CD4-positive, alpha-beta T cell treated with Interleukin-6 for 4 hours (primary cell): Measurements from ENCODE around the gene KRTAP9-6.
"Not testable (repeated sequence)": the region's sequence is repeated elsewhere in the genome, so short reads cannot be mapped to it uniquely, and the experiment has no call there.

Source experiments
- DNase-seq: peaks from one replicate; pipeline ENCODE4 v3.0.0-alpha.2; 2020; ENCODE audit warnings: mixed read lengths

Gene KRTAP9-6

DNA sequence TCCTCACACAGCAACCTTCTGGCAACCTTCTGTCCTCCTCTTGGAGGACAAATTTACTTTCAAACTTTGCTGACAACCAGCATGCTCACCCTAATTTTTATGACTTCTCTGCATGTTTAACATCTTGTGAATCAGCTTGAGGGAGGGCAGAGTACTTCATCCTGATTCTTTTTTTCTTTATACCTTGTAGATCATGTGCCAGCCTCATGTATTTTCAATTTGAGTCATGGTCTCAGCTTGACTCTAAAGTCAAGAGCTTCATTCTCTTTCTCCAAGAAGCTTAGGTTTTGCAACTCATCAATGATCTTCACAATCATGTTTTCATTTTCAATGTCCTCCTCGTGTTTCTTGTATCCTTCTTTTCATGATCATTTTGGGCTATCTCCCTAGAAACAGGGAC lies 6.7 kb downstream of the KRTAP9-6 start:
- no peak for DNase-seq

- DNase-seq = not testable (repeated sequence)
Observed at GRCh38 chr17:41275648-41276190, 10.5 kb downstream of the KRTAP9-6 start, which contains the start of gene KRTAP9-7. TSS of gene KRTAP9-7 (plus strand) at chr17:41275698. CDS start at chr17:41275698, 0 bp downstream.

- DNase-seq = no peak
Observed at GRCh38 chr17:41278176-41278955, 13.2 kb downstream of the KRTAP9-6 start.

GRCh38 chr17:41284043-41284442 lies 18.9 kb downstream of the KRTAP9-6 start:
- no peak for DNase-seq

DNA sequence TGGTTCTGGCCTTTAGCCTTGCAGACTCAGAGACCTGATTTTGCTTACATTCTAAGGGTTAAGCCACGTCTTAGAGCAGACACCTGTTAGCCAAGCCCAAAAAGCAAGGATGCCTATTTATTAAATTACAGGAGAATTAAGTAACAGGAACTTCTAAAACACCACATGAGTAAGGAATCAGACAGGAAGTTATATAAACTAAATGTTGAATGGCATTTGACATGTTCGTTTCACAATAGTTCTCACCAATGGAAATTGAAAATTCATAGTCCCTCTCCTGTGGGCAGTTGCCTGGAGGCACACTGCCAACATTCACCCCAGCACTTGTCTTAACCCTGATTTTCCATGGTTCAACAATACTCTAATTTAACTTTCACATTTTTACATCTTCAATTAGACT lies 19.4 kb downstream of the KRTAP9-6 start:
- no peak for DNase-seq

DNA sequence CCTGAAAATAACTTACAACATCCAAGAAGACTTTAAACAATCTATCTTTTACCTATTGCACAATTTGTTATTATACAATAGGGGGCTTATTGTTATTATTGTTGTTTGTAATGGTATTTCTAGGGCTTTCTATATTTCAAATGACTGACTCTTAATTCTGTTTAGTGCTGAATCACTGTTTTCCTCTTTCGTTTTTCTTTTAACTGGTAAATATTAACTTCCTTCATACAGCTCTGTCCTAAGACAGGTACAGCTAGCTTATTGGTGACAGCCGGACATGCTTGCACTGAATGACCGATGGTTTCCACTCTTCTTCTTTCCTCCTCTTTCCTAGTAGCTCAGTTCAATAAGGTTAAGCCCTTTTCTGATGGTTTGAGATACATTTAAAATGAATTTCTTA lies 21.9 kb downstream of the KRTAP9-6 start:
- DNase-seq = no peak

GRCh38 chr17:41294016-41294415 lies 28.8 kb downstream of the KRTAP9-6 start:
- DNase-seq = no peak

DNA sequence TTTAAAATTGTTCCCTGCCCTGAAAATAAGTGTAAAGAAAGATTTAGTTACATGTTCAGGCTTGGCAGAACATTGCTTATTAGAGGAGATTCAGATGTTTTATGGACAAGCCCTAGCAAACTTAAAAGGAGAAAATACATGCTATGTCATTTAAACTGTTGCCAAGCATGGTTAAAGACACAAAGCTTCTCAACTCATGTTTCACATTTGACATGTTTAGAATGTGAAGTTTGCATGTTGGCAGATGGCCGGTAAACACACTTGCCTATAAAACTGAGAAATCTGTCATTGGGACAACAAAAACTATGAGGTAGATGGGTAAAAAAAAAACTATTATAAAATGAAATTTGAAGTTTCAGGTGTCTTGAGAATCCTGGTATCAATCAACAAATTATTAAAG lies 31.7 kb downstream of the KRTAP9-6 start:
- DNase-seq = no peak

DNA sequence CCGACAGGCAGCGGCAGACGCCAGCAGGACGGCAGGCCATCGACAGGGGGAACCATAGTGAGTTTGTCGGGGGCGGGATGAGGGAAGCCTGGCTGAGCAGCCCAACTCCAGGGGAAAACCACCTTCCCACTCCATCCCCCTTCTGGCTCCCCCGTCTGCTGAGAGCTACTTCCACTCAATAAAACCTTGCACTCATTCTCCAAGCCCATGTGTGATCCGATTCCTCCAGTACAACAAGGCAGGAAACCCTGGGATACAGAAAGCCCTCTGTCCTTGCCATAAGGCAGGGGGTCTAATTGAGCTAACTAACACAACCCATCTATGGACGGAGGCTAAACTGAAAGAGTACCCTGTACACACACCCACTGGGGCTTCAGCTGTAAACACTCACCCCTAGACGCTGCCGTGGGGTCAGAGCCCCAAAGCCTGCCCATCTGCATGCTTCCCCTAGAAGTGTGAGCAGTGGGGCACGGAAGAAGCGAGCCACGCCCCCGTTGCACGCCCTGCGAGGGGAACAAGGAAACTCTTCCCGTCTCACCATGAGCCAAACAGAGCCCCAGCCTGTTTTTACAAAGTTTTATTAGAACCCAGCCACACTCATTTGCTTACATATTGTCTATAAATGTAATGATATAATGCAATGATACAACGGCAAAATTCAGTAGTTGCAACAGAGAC lies 33.4 kb downstream of the KRTAP9-6 start:
- DNase-seq = no peak

- no peak for DNase-seq
Observed at GRCh38 chr17:41301204-41301790, 36.1 kb downstream of the KRTAP9-6 start.

GRCh38 chr17:41301916-41302901 lies 37.0 kb downstream of the KRTAP9-6 start, which contains the start of gene KRTAP29-1:
TSS of gene KRTAP29-1 (minus strand) at chr17:41302851. CDS start at chr17:41302851, 0 bp downstream.
- DNase-seq = no peak

GRCh38 chr17:41302981-41303380 lies 37.8 kb downstream of the KRTAP9-6 start:
- no peak for DNase-seq

DNA sequence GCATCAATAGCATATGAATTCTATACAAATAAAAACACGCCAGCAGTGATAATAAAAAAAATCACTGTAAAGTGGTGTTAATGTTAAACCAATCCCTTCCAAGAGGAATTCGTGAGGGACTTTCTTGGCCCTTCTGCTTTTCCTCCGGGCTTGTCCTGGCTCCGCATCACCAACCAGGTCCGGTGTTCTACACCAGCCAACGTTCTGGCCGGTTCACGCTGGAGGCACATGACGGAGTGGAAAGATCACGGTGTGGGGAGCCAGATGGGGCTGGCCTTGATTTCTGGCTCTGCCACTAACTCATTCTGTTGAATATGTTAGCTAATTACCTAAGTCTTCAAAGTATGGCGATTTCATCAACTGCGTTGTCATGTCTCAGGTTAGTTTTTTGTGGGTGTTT lies 38.9 kb downstream of the KRTAP9-6 start:
- no peak for DNase-seq

GRCh38 chr17:41307647-41308046 lies 42.5 kb downstream of the KRTAP9-6 start:
- no peak for DNase-seq

GRCh38 chr17:41308251-41308917 lies 43.2 kb downstream of the KRTAP9-6 start:
- peak; percentile 89 for DNase-seq

DNA sequence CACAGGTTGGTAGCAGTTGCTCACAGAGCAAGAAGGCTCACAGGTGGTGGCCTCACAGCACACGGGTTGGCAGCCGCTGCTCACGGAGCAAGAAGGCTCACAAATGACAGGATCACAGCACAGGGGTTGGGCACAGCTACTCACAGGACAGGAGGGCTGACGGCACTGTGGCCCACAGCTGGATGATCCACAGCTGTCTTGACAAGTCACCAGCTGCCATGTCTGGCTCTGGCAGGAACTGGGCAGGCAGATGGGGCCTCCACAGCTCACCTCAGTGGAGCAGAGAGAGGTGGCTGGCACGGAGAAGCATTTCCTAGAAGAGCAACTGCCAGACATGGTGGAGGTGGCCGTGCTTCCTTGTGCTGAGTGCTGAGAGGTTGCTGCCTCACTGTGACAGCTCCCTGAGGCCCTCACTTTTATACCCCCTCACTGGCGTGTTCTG lies 43.8 kb downstream of the KRTAP9-6 start, which contains the start of gene KRTAP16-1:
TSS of gene KRTAP16-1 (minus strand) at position 392 of the 442 bp plus-strand sequence. CDS start at position 336, 56 bp downstream.
- DNase-seq = peak; percentile 69

GRCh38 chr17:41311111-41311510 lies 45.9 kb downstream of the KRTAP9-6 start:
- DNase-seq = no peak

DNA sequence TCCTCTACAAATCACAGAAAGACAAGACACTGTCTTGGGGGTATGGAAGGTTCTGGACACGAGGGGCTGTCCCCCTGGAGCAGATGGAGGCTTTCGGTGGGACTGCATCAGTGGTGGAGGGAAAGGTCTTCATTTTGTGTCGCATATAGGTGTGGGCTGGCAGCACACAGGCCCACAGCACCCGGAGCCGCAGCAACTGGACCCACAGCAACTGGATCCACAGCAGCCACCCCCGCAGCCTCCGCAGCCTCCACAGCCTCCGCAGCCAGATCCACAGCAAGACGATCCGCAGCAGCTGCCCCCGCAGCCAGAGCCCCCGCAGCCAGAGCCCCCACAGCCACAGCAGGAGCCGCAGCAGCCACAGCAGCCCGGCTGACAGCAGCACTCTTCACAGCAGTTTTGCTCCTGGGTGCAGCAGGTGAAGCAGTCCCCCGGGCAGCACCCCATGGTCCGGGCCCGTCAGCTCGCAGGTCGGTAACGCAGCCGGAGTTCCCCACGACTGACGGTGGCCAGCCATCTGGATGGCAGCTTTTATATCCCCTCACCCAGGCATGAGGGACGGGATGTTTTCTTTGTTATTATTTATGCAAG lies 50.1 kb downstream of the KRTAP9-6 start, which contains the start of gene KRTAP17-1:
TSS of gene KRTAP17-1 (minus strand) at position 507 of the 591 bp plus-strand sequence. CDS start at position 447, 60 bp downstream.
- no peak for DNase-seq
